Fibroblast of the aortic adventitia (primary cell): Measurements from ENCODE around the gene BICC1. TPM values are rescaled to one million over a fixed set of nuclear protein-coding genes. Genes with fewer than 3 reads are reported as not detected.

ENCODE experiments used
- DNase-seq: peaks from one replicate; pipeline ENCODE4 v3.0.0-alpha.2; 2010; ENCODE audit warnings: low read depth
- H3K4me3 ChIP-seq: 2 replicates; pipeline ENCODE4 v1.5.1; 2011; ENCODE audit warnings: low read depth, mild to moderate bottlenecking, control low read depth, low read length, moderate library complexity
- total RNA-seq: library from RNA; depleted of rRNA; stranded (reverse); fragments of >200 nt; gene quantifications from 2 replicates; pipeline ENCODE4 v1.2.3, GENCODE V29; 2012; ENCODE audit warnings: low replicate concordance
- TF ChIP-seq, protein P1 (sequence below): IDR thresholded peaks from 2 replicates; pipeline ENCODE4 v1.5.1; 2011; ENCODE audit warnings: mild to moderate bottlenecking, low read length, control low read depth, inconsistent platforms; ENCODE audit not compliant: insufficient read depth

BICC1 gene
- total RNA-seq, 1 donor = 177 TPM

DNA sequence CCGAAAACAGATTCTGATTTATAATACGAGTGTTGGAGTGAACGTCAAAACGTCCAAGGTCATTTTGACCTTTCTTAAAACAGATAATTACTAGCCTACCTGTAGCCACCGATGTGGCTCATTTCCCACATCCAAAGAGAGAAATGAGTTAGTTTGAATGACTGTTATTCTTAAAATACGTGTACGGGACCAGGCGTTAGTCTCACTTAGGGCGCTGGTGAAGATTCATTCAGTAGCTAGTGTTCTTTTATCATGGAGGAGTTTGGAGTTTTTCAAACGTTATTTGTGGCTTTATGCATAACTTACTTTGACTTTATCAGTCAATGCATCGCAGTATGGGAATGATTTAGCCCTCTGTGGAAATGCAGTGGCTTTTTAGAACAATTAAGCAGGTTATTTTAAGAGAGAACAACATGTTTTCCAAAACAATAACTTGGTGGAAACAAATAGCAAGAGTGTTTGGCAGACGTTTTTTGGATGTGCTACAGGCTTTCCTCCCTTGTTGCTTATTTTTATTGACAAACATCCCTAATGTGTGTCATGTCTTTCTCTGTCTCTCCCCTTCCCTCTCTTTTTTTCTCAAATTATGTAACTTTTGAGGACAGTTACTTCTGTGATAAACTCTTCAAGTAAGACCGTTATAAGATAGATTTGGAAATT, 1.6 kb downstream of the BICC1 start:
- DNase-seq = no peak
- peak overlapping the region; percentile 91 for H3K4me3 ChIP-seq
- TF ChIP-seq, protein P1, sequence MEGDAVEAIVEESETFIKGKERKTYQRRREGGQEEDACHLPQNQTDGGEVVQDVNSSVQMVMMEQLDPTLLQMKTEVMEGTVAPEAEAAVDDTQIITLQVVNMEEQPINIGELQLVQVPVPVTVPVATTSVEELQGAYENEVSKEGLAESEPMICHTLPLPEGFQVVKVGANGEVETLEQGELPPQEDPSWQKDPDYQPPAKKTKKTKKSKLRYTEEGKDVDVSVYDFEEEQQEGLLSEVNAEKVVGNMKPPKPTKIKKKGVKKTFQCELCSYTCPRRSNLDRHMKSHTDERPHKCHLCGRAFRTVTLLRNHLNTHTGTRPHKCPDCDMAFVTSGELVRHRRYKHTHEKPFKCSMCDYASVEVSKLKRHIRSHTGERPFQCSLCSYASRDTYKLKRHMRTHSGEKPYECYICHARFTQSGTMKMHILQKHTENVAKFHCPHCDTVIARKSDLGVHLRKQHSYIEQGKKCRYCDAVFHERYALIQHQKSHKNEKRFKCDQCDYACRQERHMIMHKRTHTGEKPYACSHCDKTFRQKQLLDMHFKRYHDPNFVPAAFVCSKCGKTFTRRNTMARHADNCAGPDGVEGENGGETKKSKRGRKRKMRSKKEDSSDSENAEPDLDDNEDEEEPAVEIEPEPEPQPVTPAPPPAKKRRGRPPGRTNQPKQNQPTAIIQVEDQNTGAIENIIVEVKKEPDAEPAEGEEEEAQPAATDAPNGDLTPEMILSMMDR = no peak

DNA sequence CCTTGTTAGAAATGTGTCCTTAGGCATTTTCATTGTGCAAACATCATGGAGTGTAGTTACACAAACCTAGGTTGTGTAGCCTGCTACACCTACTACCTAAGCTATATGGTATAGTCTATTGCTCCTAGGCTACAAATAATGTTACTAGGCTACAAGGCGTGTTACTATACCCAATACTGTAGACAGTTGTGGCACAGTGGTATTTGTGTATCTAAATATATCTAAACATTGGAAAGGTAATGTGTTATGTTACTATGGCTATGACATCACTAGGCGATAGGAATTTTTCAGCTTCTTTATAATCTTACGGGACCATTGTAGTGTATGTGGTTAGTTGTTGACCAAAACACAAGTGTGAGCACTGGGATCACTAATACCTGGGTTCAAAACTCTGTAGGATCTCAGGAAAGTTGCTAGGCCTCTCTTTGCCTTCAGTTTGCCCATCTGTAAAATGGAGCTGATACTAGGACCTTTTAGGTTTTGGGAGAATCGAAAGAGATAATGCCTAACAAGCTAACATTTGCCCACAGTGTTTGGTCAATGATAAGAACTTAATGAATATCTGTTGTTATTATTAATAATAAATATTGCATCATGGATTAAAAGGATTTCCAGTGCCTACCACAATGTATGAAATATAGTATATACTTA, 2.7 kb downstream of the BICC1 start:
- DNase-seq = peak; percentile 44
- TF ChIP-seq, protein P1 = no peak
- H3K4me3 ChIP-seq = peak overlapping the region; percentile 91

DNA sequence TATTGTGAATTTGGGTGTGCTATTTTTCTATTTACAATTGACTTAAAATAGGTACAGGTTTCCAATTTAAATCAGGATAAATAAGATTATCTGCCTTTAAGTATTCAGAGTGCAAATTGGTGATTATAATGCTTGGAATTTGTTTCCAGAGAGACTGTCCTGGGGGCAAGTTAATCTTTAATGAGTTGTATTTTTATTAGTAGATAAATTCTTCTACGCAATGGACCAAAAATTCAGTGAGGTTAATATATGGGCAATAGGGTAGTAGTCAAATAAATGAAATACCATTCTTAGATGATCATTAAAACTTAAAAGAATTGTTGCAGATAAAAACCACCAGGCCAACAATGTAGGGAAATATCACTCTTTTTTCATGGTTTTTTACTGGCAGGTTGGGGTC, 3.4 kb downstream of the BICC1 start:
- H3K4me3 ChIP-seq = peak overlapping the region; percentile 91
- TF ChIP-seq, protein P1 = no peak
- DNase-seq = peak; percentile 47

DNA sequence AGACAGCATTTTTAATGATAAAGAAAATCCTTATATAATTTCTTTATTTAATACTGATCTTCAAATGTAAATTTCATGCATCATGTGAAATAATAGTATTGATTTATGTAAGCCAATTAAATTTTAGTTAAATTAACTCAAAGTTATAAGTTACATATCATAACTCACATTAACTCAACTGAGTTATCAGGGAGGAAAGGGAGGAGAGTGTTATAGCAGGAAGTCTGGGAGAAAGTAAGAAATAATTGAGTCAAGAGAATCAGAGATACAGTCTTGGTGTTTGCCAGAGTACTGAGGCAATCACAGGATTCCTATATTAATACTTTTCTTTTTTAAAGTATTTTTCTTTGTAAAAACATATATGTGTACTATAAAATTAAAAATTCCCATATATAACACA, 4.0 kb downstream of the BICC1 start:
- TF ChIP-seq, protein P1 = no peak
- H3K4me3 ChIP-seq = peak overlapping the region; percentile 91
- no peak for DNase-seq

DNA sequence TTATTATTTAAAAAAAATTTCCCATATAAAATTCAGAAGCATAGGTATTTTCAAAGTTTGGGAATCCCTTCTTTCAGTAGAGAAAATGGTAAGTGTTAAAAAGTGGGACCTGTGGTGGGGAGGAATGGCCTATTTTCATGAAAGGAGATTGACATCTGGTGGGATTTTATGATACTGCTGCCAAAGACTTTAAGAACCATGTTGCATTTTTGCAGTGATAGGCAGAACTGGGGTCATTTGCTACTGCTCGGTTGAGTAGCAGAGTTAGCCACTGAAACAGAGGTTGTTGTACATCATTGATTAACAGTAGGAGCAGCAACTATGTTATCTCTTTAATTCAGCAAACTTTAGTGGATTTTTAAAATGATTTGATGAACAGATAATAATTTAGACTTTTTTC, 4.4 kb downstream of the BICC1 start:
- DNase-seq = no peak
- TF ChIP-seq, protein P1 = no peak
- H3K4me3 ChIP-seq = peak overlapping the region; percentile 45

DNA sequence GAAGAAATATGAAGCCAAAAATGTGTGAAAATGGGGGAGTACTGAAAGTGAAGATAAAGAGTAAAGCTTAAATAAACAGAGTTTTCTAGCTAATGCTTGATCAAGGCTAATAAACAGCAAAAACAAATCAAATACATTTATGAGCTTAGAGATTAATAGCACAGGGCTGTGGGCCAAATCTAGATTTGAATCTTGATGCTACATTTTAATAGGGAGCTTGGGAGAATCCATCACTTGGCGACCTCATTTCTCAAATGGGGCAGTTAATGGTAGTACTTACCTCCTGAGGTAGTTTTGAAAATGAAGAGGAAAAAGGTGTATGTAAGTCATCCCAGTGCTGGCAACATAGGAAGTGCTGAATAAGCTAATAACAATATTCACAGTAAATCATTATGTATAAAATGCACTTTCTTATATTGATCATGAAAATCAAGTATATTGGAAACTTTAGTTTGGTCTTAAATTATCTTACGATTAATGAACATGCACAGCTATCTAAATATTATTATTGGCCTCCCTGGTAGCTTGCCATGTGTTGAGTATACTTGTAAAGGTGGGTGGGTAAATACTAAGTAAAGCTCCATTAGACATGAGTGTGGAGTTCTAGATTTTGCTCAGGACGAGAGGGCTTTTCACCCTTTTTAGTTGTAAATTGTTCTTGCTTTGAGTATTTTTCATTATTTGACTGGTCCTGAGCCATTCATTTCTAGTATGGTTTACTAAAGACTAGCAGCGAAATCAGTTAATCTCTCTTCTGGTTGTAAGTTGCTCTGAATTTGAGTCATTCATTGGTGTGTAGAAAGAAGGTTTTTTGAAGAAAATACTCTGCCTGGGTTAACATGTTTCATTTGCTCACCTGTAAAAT, 5.1 kb downstream of the BICC1 start:
- DNase-seq = no peak
- TF ChIP-seq, protein P1 = no peak
- H3K4me3 ChIP-seq = peak overlapping the region; percentile 45
